ENCODE data around the gene SERTAD1.
A peak's percentile ranks its signal among the peaks of the same experiment; 100 is the strongest.
"Not testable (repeated sequence)": the region's sequence is repeated elsewhere in the genome, so short reads cannot be mapped to it uniquely, and the experiment has no call there.

The SERTAD1 gene

DNA sequence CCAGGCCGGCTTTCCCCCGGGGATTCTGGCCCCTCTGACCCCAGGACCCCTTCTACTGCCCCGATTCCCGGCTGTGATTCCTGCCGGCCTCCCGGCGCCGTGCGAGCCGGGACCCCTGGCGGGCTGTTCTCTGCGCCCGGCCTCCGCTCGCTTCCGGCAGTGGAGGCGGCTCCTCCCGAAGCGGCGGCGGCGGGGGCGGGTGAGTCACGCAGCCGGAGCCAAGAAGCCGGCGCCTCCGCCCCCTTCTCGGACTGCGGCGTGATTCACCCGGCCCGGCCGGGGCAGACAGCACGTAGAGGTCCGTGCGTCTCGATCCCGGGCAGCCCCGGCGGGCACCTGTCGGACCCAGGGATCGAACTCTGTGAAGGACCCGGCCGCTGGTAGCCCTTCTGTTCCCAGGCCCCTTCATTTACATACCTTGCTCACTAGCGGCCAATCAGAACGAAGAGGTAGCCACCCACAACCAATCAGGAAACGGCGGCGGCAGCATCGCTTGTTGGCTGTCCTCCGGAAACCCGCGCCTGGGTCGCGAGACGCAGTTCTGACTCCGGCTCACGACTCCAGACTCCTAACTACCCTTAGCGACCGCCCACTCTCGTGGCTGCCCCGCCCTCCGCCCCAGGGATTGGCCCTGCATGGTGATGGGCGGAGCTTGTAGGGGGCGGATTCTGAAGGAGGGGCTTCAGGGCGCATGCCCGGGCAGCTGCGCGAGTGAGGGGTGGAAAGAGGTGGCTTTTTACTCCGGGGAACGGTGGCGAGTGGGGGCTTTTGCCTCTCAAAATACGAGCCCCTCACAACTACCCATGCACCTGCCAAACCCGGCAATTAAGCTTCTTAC, at the start of gene SERTAD1:
Gene SERTAD1, minus strand, starts transcription at position 543 of the 838 bp plus-strand sequence. CDS start 2,446 bp downstream, outside the sequence.
- peak; percentile 98 for DNase-seq (ENCODE audit: low read depth in 2 of 2)

DNA sequence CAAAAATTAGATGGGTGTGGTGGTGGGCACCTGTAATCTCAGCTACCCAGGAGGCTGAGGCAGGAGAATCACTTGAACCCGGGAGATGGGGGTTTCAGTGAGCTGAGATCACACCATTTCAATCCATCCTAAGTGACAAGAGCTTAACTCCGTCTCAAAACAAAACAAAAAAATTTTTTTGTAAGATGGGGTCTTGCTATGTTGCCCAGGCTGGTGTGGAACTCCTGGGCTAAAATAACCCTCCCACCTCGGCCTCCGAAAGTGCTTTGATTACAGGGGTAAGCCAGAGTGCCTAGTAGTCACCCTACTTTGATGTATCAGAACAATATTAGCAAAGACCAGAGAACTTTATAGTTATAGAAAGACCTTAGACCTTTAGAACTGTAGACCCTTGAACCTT, 48.9 kb upstream of the SERTAD1 start:
- DNase-seq (ENCODE audit: low read depth in 2 of 2): no peak

- no peak for DNase-seq (ENCODE audit: low read depth in 2 of 2)
Measured at GRCh38 chr19:40472516-40472915, 46.7 kb upstream of the SERTAD1 start.

GRCh38 chr19:40471111-40471510, 45.3 kb upstream of the SERTAD1 start:
- no peak for DNase-seq (ENCODE audit: low read depth in 2 of 2)

DNA sequence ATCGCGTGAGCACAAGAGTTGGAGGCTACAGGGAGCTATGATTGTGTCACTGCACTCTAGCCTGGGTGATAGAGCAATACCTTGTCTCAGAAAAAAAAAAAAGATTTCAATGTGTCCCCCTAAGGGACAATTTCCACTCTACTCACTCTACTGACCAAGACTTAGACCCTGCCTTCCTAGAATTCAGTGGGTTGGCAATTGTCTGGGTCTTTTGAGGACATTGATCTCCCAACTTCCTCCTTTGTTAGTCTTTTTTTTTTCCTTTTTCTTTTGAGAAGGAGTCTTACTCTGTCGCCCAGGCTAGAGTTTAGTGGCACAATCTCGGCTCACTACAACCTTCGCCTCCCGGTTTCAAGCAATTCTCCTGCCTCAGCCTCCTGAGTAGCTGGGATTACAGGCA, 43.2 kb upstream of the SERTAD1 start:
- no peak for DNase-seq (ENCODE audit: low read depth in 2 of 2)

GRCh38 chr19:40466985-40467734, 41.4 kb upstream of the SERTAD1 start, which contains the start of gene SPTBN4:
SPTBN4 (plus strand) TSS chr19:40467001; CDS start chr19:40472622, 5,621 bp downstream.
- DNase-seq (ENCODE audit: low read depth in 2 of 2): no peak

- DNase-seq (ENCODE audit: low read depth in 2 of 2): no peak
Measured at GRCh38 chr19:40466219-40466984, 40.6 kb upstream of the SERTAD1 start.

DNA sequence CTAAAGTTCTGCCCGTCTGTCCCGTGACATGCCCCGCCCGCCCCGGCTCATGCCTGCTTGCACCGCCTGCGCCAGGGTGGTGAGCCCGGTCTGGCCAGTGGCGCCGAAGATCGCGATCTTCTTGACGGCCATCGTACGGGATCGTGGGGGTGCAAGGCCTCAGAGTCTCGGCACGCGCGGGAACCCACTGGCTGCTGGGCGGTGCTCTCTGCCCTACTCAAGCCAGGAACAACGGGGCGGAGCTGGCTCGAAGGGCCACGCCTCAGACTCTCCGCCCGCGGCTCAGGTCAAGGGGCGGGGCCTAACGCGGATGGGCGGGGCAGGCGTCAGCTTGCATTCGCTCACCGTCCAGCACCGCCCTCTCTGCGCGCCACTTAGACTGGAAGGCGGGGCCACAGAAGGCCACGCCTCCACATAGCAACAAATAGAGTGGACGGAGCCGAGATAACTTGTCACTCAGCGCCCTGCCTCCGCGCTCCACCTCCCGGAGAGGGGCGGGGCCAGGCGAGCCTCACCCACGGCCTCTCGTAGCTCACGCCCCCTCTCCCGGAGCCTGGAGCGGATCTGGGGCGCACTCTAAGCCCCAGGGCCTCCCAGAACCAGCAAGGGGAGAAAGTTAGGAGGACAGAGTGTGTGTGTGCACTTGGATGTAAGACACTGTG, 39.9 kb upstream of the SERTAD1 start, which contains the start of gene BLVRB:
Gene BLVRB, minus strand, starts transcription at position 189 of the 662 bp plus-strand sequence. Its CDS starts 57 bp downstream, at position 132.
- peak; percentile 97 to 98 for DNase-seq (ENCODE audit: low read depth in 2 of 2)

DNA sequence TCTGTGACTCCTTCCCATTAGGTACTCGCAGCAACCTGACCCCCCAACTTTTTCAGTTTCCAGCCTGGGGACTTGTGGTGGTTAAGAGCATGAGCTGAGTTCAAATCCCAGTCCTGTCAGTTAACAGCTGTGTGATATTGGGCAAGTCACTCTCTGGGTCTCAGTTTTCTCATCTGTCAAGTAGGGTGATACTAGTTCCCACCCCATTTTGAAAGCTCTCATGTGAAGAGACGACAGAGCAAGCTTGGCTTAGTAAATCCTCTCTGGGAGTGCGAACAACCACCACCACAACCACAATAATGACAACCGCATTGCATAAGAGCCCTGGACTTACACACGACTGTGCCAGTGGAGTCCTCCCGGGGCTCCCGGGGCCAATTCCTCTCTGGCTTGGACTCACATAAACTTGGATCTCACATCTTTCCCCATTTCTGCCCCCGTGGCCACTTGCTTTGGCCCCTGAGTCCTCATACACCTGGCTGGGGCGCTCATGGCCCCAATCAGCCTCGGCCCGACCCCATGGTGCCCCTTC, 39.3 kb upstream of the SERTAD1 start:
- no peak for DNase-seq (ENCODE audit: low read depth in 2 of 2)

- DNase-seq (ENCODE audit: low read depth in 2 of 2): peak; percentile 74 to 79
Measured at GRCh38 chr19:40464059-40465024, 38.5 kb upstream of the SERTAD1 start.

DNA sequence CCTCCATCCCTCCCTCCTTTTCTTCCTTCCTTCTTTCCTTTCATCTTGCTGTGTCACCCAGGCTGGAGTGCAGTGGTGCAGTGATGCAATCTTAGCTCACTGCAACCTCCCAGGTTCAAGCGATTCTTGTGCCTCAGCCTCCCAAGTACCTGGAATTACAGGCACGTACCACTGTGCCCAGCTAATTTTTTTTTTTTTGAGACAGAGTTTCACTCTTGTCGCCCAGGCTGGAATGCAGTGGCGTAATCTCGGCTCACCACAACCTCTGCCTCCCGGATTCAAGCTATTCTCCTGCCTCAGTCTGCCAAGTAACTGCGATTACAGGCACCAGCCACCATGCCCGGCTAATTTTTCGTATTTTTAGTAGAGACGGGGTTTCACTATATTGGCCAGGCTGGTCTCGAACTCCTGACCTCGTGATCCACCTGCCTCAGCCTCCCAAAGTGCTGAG, 37.8 kb upstream of the SERTAD1 start:
- not testable (repeated sequence) for DNase-seq (ENCODE audit: low read depth in 2 of 2)

DNA sequence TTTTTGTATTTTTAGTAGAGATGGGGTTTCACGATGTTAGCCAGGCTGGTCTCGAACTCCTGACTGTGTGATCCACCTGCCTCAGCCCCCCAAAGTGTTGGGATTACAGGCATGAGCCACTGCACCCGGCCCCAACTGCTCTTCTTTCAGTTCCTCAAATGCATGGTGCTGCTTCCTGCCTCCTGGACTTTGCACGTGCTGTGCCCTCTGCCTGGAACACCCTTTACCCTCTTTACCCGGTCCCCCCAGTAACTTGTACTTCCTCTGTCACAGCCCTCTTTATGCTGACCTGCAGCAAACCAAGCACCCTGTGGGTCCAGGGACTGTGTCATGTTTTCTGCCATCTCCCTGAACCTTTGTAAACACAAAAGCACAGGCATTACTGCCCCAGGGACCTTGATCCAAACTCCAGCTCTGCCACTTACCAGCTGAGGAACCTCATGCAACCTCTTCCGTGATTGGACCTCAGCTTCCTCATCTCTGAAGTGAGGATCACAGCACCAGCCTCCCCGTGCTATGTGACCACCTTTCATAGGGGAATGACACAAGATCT, 36.0 kb upstream of the SERTAD1 start:
- no peak for DNase-seq (ENCODE audit: low read depth in 2 of 2)

DNA sequence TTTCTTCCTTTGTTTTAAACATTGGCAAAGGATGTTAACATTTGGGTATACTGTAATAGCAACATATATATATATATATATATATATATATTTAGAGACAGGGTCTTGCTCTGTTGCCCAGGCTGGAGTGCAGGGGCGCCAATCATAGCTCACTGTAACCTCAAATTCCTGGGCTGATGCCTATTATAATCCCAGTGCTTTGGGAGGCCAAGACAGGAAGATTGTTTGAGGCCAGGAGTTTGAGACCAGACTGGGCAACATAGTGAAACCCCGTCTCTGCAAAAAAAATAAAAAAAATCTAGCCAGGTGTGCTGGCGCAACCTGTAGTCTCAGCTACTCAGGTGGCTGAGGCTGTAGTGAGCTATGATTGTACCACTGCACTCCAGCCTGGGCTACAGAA, 34.4 kb upstream of the SERTAD1 start:
- no peak for DNase-seq (ENCODE audit: low read depth in 2 of 2)

DNA sequence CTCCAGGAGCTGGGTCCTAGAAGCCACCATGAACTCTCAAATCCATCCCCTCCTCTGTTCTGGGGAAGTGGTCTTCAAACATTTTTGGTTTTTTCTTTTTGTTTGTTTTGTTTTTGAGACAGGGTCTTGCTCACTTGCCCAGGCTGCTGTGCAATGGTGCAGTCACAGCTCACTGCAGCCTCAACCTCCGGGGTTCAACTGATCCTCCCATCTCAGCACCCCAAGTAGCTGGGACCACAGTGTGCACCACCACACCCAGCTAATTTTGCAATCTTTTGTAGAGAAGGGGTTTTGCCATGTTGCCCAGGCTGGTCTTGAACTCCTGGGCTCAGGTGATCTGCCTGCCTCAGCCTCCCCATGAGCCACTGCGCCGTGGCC, 32.8 kb upstream of the SERTAD1 start:
- DNase-seq (ENCODE audit: low read depth in 2 of 2): no peak

GRCh38 chr19:40457953-40458596, 32.3 kb upstream of the SERTAD1 start:
- DNase-seq (ENCODE audit: low read depth in 2 of 2): no peak

- no peak for DNase-seq (ENCODE audit: low read depth in 2 of 2)
Measured at GRCh38 chr19:40457048-40457447, 31.3 kb upstream of the SERTAD1 start.

GRCh38 chr19:40453943-40454342, 28.2 kb upstream of the SERTAD1 start:
- DNase-seq (ENCODE audit: low read depth in 2 of 2): not testable (repeated sequence)

- no peak for DNase-seq (ENCODE audit: low read depth in 2 of 2)
Measured at GRCh38 chr19:40453151-40453735, 27.5 kb upstream of the SERTAD1 start.

- DNase-seq (ENCODE audit: low read depth in 2 of 2): no peak
Measured at GRCh38 chr19:40452016-40452415, 26.2 kb upstream of the SERTAD1 start.

All from fibroblast of skin of left quadriceps (primary cell).